Skin of body (tissue), 2 donors: ENCODE measurements around the gene SRSF3. TPM values are rescaled to one million over a fixed set of nuclear protein-coding genes. Genes with fewer than 3 reads are reported as not detected.
A peak's percentile ranks its signal among the peaks of the same experiment; 100 is the strongest.

Source experiments
- DNase-seq: peaks from one replicate; lab custom pipeline; 2025; lab: John Stamatoyannopoulos, UW
- total RNA-seq: library from RNA; depleted of rRNA; stranded (reverse); fragments of >200 nt; gene quantifications from one replicate; pipeline ENCODE4 v1.2.3, GENCODE V29; 2014

SRSF3 gene
- total RNA-seq, 1 donor from 2014 or later, result 147 TPM

DNA sequence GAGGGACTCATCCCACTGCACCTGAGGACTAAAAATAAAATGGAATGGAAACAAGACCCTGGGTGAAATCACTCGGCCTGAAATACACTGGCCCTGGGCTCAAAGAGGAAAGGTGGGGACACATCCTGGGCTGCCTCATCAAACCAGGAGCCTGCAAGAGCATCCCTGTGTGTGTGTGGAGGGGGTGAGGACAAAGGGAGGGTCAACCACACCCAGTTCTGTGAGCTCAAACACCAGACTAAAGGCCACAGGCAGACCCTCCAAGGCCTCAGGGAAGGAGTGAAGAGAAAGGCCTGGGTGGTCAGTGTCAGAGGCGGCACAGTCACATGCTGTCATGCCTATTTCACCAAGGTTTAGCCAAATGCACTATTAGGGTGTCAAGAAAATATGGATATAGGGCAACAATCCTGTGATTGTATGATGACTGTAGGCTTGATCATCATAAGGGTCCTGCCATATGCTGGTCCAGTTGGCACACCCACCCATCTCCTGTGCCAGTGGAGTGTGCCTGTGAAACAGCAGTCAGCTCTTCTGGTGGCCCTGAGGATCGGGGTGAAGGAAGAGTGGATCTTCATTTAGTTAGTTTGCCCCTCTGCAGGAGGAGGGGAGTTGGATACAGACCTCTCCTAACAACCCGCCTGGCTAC lies 28.9 kb downstream of the SRSF3 start:
- no peak for DNase-seq

DNA sequence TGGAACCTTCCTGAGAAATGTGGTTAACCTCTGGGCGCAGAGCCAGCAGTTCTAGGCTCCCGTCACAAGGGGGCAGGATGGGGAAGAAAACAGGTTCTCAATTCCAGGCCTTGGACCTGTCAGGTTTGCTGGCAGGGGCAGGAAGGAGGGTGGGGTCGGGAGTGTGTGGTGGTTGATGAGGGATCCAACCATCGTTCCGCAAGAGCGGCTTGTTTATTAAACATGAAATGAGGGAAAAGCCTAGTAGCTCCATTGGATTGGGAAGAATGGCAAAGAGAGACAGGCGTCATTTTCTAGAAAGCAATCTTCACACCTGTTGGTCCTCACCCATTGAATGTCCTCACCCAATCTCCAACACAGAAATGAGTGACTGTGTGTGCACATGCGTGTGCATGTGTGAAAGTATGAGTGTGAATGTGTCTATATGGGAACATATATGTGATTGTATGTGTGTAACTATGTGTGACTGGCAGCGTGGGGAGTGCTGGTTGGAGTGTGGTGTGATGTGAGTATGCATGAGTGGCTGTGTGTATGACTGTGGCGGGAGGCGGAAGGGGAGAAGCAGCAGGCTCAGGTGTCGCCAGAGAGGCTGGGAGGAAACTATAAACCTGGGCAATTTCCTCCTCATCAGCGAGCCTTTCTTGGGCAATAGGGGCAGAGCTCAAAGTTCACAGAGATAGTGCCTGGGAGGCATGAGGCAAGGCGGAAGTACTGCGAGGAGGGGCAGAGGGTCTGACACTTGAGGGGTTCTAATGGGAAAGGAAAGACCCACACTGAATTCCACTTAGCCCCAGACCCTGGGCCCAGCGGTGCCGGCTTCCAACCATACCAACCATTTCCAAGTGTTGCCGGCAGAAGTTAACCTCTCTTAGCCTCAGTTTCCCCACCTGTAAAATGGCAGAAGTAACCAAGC lies 29.6 kb downstream of the SRSF3 start:
- peak; percentile 41 for DNase-seq

DNA sequence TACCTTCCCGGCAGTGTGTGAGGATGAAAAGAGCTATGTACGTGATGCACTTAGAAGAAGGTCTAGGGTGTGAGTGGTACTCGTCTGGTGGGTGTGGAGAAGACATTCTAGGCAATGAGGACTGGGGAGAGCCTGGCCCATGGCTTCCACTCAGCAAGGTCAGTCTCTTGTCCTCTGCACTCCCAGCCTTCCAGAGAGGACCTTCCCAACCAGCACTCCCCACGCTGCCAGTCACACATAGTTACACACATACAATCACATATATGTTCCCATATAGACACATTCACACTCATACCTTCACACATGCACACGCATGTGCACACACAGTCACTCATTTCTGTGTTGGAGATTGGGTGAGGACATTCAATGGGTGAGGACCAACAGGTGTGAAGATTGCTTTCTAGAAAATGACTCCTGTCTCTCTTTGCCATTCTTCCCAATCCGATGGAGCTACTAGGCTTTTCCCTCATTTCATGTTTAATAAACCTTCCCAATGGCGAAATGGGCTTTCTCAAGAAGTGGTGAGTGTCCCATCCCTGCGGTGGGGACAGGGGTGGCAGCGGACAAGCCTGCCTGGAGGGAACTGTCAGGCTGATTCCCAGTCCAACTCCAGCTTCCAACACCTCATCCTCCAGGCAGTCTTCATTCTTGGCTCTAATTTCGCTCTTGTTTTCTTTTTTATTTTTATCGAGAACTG lies 30.4 kb downstream of the SRSF3 start:
- DNase-seq, result no peak

DNA sequence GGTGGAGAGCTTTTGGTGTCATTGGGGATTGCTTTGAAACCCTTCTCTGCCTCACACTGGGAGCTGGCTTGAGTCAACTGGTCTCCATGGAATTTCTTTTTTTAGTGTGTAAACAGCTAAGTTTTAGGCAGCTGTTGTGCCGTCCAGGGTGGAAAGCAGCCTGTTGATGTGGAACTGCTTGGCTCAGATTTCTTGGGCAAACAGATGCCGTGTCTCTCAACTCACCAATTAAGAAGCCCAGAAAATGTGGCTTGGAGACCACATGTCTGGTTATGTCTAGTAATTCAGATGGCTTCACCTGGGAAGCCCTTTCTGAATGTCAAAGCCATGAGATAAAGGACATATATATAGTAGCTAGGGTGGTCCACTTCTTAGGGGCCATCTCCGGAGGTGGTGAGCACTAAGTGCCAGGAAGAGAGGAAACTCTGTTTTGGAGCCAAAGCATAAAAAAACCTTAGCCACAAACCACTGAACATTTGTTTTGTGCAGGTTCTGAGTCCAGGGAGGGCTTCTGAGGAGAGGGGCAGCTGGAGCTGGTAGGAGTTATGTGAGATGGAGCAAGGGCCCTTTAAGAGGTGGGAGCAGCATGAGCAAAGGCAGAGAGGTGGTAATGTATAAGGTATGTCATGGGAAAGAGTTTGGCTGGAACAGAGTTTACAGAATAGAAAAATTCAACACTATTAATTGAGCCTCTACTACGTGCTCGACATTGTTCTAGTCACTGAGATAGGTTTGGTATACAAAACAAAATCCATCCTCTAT lies 31.2 kb downstream of the SRSF3 start:
- no peak for DNase-seq

DNA sequence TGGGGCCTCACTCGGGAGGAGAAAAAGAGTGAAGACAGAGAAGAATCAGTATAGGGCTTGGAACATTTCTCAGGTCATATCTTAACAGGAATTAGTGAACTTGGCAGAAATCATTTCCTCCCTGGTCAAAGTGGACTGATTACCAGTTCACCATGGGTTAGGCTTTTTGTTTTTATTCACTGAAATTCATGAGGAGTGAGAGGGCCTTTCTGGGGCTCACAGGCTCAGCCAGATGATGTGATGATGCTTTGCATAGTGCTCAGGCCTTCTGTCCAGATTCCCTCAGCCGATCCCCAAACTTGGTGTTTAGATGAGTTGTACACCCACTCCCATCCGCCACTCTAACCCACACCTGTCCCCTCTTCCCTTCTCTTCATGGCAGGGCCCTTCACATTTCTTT lies 32.5 kb downstream of the SRSF3 start:
- no peak for DNase-seq

DNA sequence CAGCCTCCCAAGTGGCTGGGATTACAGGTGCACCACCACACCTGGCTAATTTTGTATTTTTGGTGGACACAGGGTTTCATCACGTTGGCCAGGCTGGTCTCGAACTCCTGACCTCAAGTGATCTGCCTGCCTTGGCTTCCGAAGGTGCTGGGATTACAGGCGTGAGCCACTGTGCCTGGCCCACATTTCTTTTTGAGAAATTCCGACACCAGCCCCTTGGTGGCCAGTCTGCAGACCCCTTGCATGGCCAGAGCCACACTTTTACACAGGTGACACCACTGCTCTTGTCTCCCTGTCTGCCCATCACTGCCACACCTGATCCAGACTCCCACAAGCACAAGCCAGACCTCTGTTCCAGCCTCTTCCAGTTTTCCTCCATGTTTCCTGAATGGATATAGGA lies 33.0 kb downstream of the SRSF3 start:
- no peak for DNase-seq

DNA sequence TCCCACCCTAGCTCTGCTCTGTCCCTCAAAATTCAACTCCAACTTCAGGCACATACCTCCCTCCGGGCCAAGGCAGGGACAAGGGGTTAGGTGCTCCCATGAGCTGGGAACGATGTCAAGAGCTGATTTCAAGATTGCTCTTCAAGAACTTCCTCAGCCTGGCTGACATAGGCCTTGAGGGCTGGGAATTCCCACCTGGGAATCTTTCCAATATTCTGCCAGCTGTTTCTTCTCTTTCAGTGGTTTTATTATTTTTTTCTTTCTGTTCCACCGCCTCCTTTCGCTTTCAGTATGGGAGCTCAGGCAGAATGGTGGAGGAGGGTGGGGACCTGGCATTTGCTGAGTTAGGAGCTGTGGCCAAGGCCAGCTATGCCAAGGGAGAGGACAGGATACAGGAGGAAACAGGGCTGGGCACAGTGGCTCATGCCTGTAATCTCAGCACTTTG lies 33.7 kb downstream of the SRSF3 start:
- DNase-seq, result no peak

DNA sequence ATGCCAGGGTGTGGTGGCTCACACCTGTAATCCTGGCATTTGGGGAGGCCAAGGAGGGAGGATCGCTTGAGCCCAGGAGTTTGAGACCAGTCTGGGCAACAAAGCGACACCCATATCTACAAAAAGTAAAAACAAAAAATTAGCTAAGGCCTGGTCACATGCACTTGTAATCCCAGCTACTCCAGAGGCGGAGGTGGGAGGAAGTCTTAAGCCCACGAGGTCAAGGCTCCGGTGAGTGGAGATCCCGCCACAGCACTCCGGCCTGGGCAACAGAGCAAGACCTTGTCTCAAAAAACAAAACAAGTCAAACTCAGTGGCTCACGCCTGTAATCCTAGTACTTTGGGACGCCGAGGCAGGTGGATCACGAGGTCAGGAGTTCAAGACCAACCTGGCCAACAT lies 35.6 kb downstream of the SRSF3 start:
- DNase-seq, result no peak

DNA sequence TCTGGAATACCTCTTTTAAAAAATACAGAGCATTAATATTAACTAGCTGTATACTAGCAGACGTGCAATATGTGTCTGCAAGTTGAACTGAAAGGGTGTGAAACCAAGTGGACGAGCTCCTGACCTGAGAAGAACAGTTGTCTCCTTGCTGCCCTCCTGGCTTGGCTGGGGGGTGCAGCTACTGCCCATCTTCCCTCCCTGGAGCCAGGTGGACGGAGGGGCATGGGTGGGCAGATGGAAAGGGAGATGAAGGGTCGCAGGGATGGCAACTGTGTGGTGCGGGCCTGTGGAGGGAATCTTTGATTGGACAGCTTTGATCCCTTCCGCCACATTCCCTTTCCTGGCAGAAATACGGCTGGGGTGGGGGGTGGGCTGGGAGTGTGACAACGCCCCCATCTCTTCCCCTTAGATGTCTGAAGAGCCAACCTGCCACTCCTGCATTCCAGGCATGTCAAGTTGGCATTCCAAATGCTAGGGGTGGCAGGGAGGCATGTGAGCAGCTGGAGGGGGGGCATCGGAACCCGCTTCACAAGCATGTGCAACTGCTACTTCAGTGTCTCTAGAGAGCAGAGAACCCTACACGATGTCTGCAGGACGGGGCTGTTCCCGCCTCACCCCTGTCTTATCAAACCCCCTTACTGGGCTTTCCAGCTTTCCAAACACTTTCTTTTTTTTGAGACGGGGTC lies 37.3 kb downstream of the SRSF3 start:
- no peak for DNase-seq

DNA sequence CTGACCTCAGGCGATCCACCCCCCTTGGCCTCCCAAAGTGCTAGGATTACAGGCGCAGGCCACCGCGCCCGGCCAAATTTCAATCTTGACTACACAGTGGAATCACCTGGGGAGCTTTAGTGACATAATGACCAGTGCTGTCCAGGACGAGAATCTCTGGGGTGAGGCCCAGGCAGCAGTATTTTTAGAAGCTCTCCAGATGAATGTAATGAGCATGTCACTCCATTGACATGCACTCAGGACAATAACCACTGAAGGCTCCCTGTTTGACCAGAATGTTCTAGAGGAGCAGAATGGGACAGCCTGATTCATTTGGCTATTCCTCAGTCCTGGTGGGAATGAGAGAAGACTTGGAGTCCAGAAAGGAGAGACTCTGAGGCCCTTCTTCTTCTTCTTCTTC lies 39.2 kb downstream of the SRSF3 start:
- DNase-seq, result no peak

DNA sequence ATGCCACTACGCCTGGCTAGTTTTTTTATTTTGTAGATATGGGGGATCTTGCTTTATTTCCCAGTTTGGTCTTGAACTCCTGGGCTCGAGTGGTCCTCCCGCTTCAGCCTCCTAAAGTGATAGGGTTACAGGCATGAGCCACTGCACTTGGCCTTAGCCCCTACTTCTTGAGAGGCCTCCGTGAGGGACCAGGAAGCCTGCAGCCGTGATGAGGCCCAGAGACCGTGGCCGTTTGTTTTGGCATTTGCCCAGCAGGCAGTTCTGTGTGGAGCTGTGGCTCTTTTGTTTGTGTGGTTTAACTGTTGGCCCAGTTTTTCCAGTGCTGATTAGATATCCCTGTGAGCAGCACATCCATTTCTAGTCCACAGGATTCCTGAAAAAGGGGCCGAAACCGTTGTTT lies 39.8 kb downstream of the SRSF3 start:
- no peak for DNase-seq

DNA sequence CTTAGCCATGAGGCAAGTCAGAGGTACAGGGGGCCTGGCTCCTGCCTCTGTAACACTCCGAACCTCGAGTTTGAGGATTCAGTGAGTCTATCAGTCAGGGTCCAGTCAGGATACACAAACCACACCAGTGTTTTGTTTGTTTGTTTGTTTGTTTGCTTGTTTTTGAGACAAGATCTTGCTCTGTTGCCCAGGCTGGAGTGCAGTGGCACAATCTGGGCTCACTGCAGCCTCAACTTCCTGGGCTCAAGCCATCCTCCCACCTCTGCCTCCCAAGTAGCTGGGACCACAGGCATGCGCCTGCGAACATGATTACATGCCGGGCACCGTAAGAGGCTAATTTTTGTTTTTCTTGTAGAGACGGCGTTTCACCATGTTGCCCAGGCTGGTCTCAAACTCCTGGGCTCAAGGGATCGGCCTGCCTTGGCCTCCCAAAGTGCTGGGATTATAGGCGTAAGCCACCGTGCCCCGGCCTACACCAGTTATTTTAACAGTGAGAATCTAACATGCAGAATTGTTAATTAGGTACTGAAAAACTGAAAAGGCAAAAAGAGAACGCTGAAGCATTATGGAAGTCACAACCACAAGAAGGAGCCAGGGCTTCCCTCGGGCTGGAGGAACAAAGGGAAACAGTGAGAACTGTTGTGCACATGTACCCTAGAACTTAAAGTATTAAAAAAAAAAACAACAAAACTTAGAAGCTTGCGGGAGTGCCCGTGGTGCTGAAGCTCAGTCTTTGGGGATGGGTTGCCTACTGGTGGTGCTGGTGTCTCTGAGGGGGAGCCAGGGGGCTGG lies 40.4 kb downstream of the SRSF3 start:
- no peak for DNase-seq

DNA sequence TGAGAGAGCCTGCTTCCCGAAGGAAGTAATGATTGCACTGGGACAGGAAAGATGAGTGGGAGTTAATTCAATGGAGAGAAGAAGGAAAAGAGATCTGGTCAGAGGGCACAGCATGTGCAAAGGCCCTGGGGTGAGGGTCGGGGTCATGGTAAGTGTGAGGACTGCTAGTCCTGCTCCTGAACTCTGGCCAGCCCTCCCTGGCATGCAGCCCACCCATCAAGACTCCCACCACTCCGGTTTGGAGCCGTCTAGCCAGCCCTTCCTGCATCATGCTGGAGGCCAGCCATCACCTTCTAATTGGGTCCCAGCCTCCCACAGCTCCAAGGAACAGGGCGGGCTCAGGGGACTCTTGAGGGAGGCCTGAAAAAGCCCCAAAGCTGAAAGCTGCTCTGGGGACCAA lies 42.1 kb downstream of the SRSF3 start:
- no peak for DNase-seq

DNA sequence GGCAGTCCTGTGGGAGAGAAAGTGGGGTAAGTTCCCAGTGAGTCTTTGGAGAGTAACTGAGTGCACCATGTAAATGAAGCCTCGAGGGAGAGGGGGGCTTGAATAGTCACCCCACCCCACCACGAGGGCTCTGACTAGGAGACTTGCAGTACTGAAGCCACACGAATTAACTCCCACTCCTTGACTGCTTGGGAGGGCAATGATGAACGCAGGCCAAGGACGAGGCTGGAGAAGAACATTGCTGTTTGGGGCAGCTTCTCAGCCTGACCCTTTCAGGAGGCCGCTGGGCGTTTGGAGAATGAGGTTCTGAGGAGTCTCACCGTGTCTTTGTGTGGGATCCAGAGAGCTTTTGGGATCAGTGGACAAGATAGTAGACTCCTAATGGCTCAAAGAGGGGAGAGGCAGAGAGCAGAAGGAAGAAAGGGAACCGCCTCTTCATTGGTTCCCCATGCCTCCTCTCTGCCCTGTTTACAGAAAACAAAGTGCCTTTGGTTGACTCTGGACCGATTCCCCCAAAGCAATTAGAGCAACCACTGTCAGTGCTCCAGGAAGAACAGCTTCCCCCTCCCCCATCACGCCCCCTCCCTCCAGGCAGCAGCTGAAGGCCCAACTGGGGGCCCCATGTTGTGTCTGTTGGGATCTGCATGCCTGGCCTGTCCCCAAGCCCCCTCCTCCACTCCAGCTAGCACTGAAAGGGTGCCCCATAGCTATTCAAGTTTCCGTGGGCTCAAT lies 42.7 kb downstream of the SRSF3 start:
- no peak for DNase-seq

DNA sequence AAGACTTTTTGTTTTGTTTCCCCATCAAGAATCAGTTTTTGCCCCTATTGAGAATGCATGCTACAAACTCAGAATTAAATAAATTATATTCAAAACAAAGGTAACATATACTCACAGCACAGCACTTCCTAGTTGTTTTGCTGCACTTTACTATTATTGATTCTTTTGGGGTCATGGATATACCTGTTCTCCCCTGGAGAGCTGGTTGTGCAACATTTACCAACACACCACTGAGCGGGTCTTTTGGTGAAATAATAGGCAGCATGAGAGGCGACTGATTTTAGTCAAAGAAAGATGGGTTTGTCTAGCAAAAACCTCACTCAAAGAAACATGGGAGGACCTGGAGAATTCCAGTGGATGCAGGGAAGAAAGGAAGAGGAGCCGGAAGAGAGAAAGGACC lies 44.4 kb downstream of the SRSF3 start:
- no peak for DNase-seq

DNA sequence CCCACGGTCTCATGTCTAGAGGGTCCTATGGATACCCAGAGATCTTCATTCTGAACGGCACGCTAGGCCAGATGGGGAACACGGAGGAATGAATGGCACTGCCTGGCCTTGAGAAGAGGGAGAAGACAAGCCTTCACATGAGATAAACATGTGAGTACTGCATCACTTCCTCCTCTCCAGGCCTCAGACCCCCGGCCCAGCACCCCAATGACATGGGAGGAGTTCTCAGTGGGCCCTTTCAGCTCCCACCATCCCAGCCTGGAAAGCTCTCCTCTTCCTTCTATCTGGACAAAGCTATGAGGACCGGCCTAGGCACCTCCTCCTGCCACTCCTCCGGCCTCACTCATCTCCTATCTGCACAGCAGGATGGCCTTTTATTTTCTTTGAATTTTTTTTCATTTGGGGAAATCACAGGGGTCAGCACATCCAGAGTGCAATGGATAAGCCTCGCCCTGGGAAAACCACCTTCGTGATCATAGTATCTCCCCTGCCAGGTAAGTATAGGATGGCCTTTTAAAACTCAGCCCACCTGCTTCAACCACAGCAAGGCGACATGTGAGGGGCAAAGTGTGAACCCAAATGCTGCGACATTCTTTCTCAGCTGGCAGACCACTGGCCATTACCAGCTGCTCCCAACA lies 45.1 kb downstream of the SRSF3 start:
- DNase-seq, result no peak

DNA sequence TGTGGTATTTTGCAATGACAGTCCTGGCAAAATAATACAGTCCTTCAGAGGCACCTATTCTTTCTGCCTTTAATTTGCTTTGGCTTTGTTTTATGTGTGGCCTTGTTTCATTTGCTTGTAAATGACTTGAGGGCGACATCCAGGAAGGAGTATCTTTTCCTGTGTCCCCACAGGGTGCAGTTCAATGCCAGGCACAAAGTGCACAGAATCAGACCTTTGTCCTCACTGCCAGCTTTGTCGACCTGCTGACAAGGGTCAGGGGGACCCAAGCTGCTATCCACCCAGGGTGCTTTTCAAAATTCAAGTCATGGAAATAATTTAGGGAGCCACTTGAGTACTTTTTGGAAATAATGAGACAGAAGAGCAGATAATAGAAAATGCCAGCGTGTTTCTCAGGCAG lies 47.4 kb downstream of the SRSF3 start:
- DNase-seq, result no peak

DNA sequence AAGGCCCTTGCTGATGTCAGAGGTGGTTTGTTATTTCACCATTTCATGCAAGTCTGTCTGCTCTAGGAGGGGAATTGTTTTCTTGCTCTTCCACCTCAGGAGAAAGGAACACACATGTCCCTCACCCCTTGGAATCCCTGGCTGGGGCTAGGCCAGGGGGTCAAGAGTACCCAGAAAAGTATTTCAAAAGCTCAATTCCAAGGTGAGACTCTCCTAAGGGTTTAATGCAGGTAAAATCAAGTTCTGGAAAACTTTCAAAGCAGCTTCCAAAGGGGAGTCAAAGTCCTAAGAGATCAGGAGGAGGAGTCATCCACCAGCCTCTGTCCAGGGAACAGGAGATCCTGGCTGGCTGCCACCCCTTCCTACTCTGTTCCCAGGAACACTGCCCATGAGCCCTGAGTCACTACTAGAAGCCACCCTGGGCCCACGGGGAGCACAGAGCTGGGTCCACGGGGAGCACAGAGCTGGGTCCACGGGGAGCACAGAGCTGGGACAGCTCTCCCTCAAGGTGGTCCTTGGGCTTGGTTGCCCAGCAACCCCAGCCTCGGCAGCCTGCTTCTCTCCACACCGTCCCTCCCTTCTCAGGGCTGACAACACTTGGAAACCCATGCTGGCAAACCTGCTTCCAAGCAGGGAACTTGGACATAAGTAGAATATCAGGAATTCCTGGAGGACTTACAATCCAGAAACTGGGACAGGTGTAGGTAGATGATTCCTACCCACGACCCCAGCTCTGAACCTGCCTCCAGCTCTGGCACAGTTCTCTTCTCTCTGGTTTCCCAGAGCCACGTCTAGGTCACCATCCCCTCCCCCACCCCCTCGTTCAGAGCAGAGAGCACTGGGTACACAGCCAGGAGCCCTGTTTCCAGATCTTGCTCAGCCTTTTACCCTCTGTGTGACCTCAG lies 49.0 kb downstream of the SRSF3 start:
- DNase-seq, result no peak
